HEK293 (cell line): ENCODE measurements around the gene PTGES.

Source experiments
- REST ChIP-seq: fragments of 450-650 bp; formaldehyde crosslinking; IDR thresholded peaks from 2 replicates; pipeline ENCODE4 v1.5.1; 2016; ENCODE audit warnings: missing biosample characterization, missing genetic modification characterization
- SP2 ChIP-seq: fragments of 450-650 bp; formaldehyde crosslinking; IDR thresholded peaks from 2 replicates; pipeline ENCODE4 v1.5.1; 2016; ENCODE audit warnings: missing biosample characterization, missing genetic modification characterization
- TCF7L2 ChIP-seq: IDR thresholded peaks from 2 replicates; pipeline ENCODE4 v1.6.1; 2011; ENCODE audit warnings: low read depth, mild to moderate bottlenecking, inconsistent platforms, low read length, moderate library complexity, borderline replicate concordance
- ZBTB7A ChIP-seq: fragments of 450-650 bp; formaldehyde crosslinking; IDR thresholded peaks from 2 replicates; pipeline ENCODE4 v1.5.1; 2016; ENCODE audit warnings: low read depth, missing biosample characterization, missing genetic modification characterization
- ZSCAN16 ChIP-seq: fragments of 450-650 bp; formaldehyde crosslinking; IDR thresholded peaks from 2 replicates; pipeline ENCODE4 v1.5.1; 2016; ENCODE audit warnings: missing biosample characterization, missing genetic modification characterization
- TF ChIP-seq, protein P1 (sequence below): fragments of 450-650 bp; formaldehyde crosslinking; IDR thresholded peaks from 2 replicates; pipeline ENCODE4 v1.5.1; 2016; ENCODE audit warnings: missing biosample characterization, missing genetic modification characterization

DNA sequence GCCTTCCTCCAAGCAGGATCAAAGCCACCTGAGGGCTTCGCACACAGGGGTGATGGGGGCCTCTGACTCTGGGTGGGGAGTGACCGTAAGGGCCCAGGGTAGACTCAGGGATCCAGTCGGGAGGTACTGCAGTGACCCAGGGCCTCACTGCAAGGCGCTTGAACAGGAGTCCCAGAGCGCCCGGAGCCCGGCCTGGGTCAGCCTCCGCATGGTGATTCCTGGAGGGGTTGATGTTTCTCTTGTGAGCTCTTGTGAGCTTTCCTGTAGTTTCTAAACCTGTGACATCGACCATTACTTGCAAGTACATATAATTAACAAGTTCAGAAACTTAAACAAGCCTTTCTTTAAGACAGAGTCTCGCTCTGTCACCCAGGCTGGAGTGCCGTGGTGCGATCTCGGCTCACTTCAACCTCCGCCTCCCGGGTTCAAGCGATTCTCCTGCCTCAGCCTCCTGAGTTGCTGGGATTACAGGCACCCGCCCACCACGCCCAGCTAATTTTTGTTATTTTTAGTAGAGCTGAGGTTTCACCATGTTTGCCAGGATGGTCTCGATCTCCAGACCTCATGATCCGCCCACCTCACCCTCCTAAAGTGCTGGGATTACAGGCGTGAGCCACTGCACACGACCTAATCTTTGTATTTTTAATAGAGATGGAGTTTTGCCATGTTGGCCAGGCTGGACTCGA, 19.8 kb downstream of the PTGES start:
- TF ChIP-seq, protein P1, sequence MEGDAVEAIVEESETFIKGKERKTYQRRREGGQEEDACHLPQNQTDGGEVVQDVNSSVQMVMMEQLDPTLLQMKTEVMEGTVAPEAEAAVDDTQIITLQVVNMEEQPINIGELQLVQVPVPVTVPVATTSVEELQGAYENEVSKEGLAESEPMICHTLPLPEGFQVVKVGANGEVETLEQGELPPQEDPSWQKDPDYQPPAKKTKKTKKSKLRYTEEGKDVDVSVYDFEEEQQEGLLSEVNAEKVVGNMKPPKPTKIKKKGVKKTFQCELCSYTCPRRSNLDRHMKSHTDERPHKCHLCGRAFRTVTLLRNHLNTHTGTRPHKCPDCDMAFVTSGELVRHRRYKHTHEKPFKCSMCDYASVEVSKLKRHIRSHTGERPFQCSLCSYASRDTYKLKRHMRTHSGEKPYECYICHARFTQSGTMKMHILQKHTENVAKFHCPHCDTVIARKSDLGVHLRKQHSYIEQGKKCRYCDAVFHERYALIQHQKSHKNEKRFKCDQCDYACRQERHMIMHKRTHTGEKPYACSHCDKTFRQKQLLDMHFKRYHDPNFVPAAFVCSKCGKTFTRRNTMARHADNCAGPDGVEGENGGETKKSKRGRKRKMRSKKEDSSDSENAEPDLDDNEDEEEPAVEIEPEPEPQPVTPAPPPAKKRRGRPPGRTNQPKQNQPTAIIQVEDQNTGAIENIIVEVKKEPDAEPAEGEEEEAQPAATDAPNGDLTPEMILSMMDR (tag by site-specific recombination): no peak
- no peak for TF ChIP-seq ZBTB7A (tag by site-specific recombination)
- no peak for TF ChIP-seq TCF7L2
- no peak for TF ChIP-seq SP2 (tag by site-specific recombination)
- TF ChIP-seq ZSCAN16 (tag by site-specific recombination): no peak
- TF ChIP-seq REST (tag by site-specific recombination): no peak
